AG09309 (cell line): Measurements from ENCODE around the gene S100A13.

ENCODE experiments used
- DNase-seq: peaks from one replicate; pipeline ENCODE4 v3.0.0-alpha.2; 2010; ENCODE audit warnings: low read depth
- H3K4me3 ChIP-seq: 2 replicates; pipeline ENCODE4 v1.5.1; 2011; ENCODE audit warnings: mild to moderate bottlenecking, low read depth, low read length, moderate library complexity; ENCODE audit not compliant: control insufficient read depth
- TF ChIP-seq, protein P1 (sequence below): IDR thresholded peaks from 2 replicates; pipeline ENCODE4 v1.5.1; 2011; ENCODE audit warnings: mild to moderate bottlenecking, low read depth, low read length, inconsistent platforms; ENCODE audit not compliant: insufficient read depth, control insufficient read depth; ENCODE audit errors: missing control alignments

Gene S100A13

DNA sequence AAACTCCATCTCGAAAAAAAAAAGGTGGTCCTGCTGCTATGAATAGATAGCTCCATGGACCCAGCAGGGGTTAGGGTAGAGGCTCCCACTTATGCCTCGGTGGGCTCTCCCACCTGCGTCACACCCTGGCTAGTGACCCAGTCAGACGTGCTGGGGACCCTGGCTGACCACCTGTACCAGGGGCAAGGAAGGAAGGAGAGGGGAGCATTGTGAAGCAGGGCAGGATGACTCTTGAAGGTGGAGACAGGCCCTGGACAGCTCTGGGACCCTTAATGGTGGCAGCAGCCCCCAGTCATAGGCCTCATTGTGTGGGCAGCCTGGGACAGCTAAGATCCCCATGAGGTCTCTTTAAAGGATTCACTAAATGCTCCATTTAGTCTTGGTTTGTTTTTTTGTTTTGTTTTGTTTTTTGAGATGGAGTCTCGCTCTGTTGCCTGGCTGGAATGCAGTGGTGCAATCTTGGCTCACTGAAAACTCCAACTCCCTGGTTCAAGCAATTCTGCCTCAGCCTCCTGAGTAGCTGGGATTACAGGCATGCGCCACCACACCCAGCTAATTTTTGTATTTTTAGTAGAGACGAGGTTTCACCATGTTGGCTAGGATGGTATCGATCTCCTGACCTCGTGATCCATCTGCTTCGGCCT, 20.8 kb upstream of the S100A13 start:
- DNase-seq = no peak
- TF ChIP-seq, protein P1, sequence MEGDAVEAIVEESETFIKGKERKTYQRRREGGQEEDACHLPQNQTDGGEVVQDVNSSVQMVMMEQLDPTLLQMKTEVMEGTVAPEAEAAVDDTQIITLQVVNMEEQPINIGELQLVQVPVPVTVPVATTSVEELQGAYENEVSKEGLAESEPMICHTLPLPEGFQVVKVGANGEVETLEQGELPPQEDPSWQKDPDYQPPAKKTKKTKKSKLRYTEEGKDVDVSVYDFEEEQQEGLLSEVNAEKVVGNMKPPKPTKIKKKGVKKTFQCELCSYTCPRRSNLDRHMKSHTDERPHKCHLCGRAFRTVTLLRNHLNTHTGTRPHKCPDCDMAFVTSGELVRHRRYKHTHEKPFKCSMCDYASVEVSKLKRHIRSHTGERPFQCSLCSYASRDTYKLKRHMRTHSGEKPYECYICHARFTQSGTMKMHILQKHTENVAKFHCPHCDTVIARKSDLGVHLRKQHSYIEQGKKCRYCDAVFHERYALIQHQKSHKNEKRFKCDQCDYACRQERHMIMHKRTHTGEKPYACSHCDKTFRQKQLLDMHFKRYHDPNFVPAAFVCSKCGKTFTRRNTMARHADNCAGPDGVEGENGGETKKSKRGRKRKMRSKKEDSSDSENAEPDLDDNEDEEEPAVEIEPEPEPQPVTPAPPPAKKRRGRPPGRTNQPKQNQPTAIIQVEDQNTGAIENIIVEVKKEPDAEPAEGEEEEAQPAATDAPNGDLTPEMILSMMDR = no peak
- H3K4me3 ChIP-seq = no peak overlapping the region

DNA sequence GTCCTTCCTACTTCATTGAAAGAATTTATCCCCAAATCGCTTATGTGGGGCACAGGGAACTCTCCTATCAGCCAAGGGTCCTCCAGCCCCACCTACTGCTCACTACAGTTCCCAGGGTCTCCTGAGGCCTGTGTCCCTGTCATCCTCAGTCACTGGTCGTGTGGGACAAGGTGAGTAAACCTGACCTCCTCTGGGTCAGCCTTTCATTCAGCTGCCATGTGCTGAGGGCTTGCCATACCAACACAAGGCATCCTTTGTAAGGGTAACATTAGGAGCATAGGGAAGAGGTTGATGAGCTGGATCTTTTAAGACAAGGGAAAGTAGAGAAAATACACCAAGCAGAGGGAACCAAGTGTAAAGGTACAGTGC, 20.0 kb upstream of the S100A13 start:
- TF ChIP-seq, protein P1 = no peak
- no peak overlapping the region for H3K4me3 ChIP-seq
- DNase-seq = no peak

DNA sequence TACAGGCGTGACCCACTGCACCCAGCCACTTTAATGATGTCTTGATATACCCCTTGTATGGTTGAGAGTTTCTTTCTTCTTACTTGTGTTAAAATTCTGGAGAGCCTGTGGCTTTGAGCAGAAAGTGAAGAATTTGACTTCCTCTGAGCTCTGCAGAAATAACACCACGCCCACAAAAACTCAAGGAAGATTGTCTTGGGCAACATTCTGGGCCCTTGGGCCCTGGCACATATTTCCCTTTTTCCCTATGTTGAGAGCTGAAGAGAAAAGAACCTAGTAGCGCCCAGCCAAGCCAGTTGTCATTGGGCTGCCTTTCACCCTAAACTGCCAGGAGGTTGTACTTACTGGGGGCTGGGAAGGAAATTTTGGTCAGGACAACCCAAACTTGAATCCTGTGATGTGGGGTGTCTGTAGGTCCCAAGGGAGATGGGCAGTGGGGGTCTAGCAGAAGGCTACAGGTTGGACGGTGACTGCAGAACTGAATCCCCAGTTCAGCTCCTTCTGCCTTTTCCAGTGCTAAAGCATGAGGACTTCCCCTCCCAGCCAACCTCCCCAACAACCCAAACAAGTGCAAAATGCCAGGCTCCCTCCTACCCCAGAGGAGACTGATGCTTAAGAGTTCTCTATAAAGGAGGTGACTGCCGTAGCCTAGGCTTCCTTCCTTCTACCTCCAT, 19.5 kb upstream of the S100A13 start:
- DNase-seq = no peak
- no peak overlapping the region for H3K4me3 ChIP-seq
- TF ChIP-seq, protein P1 = no peak

DNA sequence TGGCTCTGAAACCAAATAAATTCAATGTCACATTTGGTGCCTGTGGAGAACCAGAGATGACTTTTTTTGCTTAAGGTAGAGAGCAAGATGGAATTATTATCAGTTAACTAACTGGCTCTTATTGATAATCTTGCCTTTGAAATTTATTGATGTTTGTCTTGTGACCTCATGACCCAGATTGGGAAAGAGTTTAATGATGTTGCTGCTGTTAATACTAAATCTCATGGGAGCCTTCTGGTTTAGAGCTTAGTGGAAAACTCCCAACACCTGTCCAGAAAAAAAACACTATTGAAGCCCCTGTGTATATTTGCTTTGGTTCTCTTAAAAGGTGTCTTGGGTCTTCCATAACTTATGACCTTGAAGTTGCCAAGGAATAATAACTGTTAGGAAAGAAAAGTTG, 16.5 kb upstream of the S100A13 start:
- TF ChIP-seq, protein P1 = no peak
- DNase-seq = no peak
- H3K4me3 ChIP-seq = no peak overlapping the region

DNA sequence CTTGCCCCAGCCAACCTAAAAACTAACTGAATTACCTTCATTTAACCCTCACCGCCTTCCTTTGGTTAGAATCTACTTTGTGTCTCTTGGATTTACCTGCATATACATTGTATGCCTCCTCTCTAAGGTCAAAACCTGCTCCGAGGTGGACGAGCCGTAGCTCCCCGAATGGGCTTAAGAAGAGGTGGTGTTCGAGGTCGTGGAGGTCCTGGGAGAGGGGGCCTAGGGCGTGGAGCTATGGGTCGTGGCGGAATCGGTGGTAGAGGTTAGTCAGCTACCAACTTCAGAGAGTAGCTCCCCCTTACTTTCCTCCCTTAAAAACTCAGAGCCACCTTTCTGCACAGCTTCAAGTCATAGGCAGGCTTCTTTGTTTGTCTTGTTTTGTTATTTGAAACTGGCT, 15.8 kb upstream of the S100A13 start:
- no peak for DNase-seq
- H3K4me3 ChIP-seq = no peak overlapping the region
- TF ChIP-seq, protein P1 = no peak

DNA sequence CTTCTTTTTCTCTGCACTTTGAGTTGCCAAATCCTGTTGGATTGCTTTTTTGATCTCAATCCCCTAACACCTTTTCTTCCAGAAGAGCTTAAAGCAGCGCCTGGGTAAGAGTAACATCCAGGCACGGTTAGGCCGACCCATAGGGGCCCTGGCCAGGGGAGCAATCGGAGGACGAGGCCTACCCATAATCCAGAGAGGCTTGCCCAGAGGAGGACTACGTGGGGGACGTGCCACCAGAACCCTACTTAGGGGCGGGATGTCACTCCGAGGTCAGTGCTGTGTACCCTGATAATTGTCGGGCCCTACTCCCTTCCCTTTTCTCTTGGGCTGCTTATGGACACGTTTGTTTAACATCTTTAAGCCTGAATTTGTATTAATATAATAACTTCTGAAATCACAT, 14.9 kb upstream of the S100A13 start:
- no peak overlapping the region for H3K4me3 ChIP-seq
- DNase-seq = no peak
- TF ChIP-seq, protein P1 = no peak
